K562 (cell line): ENCODE data around the gene SESN3. TPM values are rescaled to one million over a fixed set of nuclear protein-coding genes. Genes with fewer than 3 reads are reported as not detected.

Source experiments
- ATF3 ChIP-seq, 2 experiments: fragments of 450-650 bp in 1 of 2; sonication (generic) in 1 of 2; formaldehyde crosslinking in 1 of 2; IDR thresholded peaks in 1 of 2; conservative IDR thresholded peaks in 1 of 2; 2 replicates each; pipeline versions ENCODE4 v1.6.1 to v1.8.1; 2016 to 2023; ENCODE audit warnings: mild to moderate bottlenecking in 2 of 2, moderate library complexity in 2 of 2, inconsistent platforms in 1 of 2, missing genetic modification reagents in 1 of 2
- HDAC2 ChIP-seq: fragments of 450-650 bp; IDR thresholded peaks from 2 replicates; pipeline ENCODE4 v1.6.1; 2016; ENCODE audit warnings: mild to moderate bottlenecking
- HOMEZ ChIP-seq: fragments of 250-450 bp; sonication (Bioruptor Pico); IDR thresholded peaks from 2 replicates; pipeline ENCODE4 v1.4.0; 2020; ENCODE audit warnings: mild to moderate bottlenecking, moderate library complexity
- JUN ChIP-seq, 2 experiments: sonication (generic) in 1 of 2; formaldehyde crosslinking in 1 of 2; IDR thresholded peaks; 2 replicates each; pipeline versions ENCODE4 v1.6.1 to v1.8.0; 2012 to 2022; ENCODE audit warnings: borderline replicate concordance in 2 of 2, mild to moderate bottlenecking in 2 of 2, improper control_type of control experiment in 1 of 2, low read depth in 1 of 2, low read length in 1 of 2, missing genetic modification reagents in 1 of 2
- MAFG ChIP-seq: fragments of 450-650 bp; conservative IDR thresholded peaks from 2 replicates; pipeline ENCODE4 v1.6.1; 2016; ENCODE audit warnings: missing genetic modification characterization, missing compliant biosample characterization
- MGA ChIP-seq: fragments of 450-650 bp; IDR thresholded peaks from 2 replicates; pipeline ENCODE4 v1.6.1; 2016; ENCODE audit warnings: mild to moderate bottlenecking, moderate library complexity
- MTA3 ChIP-seq: fragments of 450-650 bp; formaldehyde crosslinking; IDR thresholded peaks from 2 replicates; pipeline ENCODE4 v1.6.1; 2017; ENCODE audit warnings: mild to moderate bottlenecking, borderline replicate concordance
- PCBP1 ChIP-seq: fragments of 200-400 bp; formaldehyde crosslinking; IDR thresholded peaks from 2 replicates; pipeline ENCODE4 v1.6.1; 2018; ENCODE audit warnings: mild to moderate bottlenecking, low read depth, low read length; ENCODE audit not compliant: poor library complexity, severe bottlenecking
- RBM17 ChIP-seq: fragments of 200-400 bp; formaldehyde crosslinking; IDR thresholded peaks from 2 replicates; pipeline ENCODE4 v1.6.1; 2017; ENCODE audit warnings: low read depth, mild to moderate bottlenecking, low read length, borderline replicate concordance
- SNIP1 ChIP-seq: fragments of 450-650 bp; IDR thresholded peaks from 2 replicates; pipeline ENCODE4 v1.7.1; 2017; ENCODE audit warnings: low read depth, mild to moderate bottlenecking
- ZNF184 ChIP-seq: sonication (generic); formaldehyde crosslinking; IDR thresholded peaks from 2 replicates; pipeline ENCODE4 v1.5.0; 2020; ENCODE audit warnings: missing genetic modification reagents
- polyA plus RNA-seq, 8 experiments: library from polyadenylated mRNA; depleted of rRNA in 4 of 8; stranded (reverse) in 5 of 8; unstranded in 3 of 8; fragments of >200 nt; fragmentation: Nextera tagmentation in 2 of 8; fragmentation: Illumina TruSeq in 1 of 8; extraction: Ambion mirVana in 2 of 8; extraction: Trizol in 1 of 8; gene quantifications; 2 replicates each; pipeline versions ENCODE4 v1.2.1 to v1.2.3, GENCODE V29; 2011 to 2014; ENCODE audit warnings: inconsistent platforms in 1 of 8, missing spikeins in 1 of 8
- total RNA-seq, 7 experiments: library from RNA; depleted of rRNA in 6 of 7; stranded (reverse); fragments of >200 nt in 6 of 7; fragmentation: Illumina TruSeq in 2 of 7; extraction: Trizol in 2 of 7; gene quantifications; 2 replicates each; pipeline versions ENCODE4 v1.2.1 to v1.2.3, GENCODE V29; 2011 to 2021; ENCODE audit warnings: low replicate concordance in 1 of 7

SESN3 gene
- total and polyA plus RNA-seq, 9 of the 15 experiments (the other 6 are each of a cell fraction or from before 2014, with no cell fraction given), result 0.44 to 2.6 (median 1.5) TPM

- TF ChIP-seq MGA (peak; percentile 42; the same call in 1 of the 2 replicates), ATF3 (IDR thresholded peaks at IDR 0.05) (peak; percentile 58; the same call in 1 of the 2 replicates), ATF3 (CRISPR knock-in tag; conservative IDR thresholded peaks at IDR 0.05) (peak; percentile 72; the same call in 1 of the 2 replicates), SNIP1 (no peak), MAFG (tag) (peak; percentile 73), MTA3 (peak; percentile 81), ZNF184 (no peak), HDAC2 (peak; percentile 88), RBM17 (no peak), PCBP1 (no peak), JUN (IDR thresholded peaks at IDR 0.05; ENCODE audit: borderline replicate concordance, low read depth, low read length) (peak; percentile 66; the same call in 1 of the 2 replicates), JUN (CRISPR knock-in tag; IDR thresholded peaks at IDR 0.05; ENCODE audit: borderline replicate concordance) (no peak), HOMEZ (CRISPR knock-in tag) (no peak)
Observed at GRCh38 chr11:95152876-95153856, 77.8 kb downstream of the SESN3 start (continued).
